Measurements from ENCODE around the gene HDAC8.

HDAC8 gene

GRCh38 chrX:72316408-72317110, 256.1 kb downstream of the HDAC8 start:
- no peak for DNase-seq (ENCODE audit: low read depth)

DNA sequence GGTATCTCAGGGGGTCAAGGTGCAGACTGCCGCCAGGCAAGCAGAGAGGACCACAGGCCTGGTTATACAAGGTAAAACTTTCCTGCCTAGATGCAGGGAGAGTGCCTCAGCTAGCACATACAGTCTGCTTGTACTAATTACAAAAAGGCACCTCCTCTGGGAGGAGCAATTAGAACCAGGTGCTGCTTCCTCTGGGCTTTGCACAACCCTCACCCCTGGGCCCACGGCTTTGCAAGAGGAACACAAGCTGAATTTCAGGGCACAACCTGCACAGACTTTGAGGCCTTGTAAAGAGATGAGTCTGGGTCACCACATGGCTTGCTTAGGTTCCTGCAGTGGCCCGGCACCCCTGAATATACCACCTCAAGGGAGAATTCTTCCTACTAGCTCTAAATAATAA, 257.8 kb downstream of the HDAC8 start:
- DNase-seq (ENCODE audit: low read depth), result no peak

DNA sequence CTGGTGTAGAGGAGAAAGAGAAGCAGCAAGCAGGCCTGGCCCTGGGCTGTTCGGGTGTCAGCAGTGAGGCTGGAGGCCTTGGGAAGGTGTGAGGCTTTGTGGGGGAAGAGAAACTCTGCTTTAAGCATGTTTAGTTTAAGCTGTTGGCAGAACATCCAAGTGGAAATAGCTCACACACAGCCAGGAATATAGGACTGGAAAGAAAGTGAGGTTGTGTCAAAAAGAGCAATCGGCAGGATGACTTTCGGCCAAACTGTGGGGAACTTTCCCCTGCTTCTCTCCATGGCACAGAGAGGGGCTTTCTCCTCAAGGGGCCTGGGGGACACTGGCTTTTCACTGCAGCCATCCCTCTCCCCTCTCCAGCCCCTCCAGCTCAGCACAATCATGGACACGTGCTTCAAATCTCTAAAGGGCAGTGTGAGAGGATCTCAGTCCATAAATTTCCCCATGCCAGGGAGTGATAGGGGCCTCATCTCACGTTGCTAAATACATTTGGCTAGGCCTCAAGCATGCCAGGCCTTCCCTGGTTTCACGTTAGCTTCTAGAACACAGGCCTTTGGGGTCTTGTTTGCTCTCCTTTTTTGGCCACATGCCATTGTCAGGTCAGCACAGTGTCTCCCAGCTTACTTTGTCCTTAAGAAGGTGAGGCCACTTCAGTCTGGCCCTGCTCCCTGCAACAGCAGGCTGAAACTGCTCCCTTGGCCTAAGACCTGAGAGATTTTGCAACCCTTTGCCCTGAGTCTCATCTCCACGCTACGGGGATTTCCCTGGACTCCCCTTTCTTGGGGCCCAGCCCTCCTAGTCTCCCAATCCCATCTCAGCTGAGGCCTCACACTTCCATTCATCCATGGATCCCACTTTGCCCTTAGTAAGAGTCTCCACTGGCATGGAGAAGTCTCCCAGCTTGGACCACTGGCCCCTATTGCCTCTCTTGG, 258.7 kb downstream of the HDAC8 start:
- DNase-seq (ENCODE audit: low read depth), result no peak

DNA sequence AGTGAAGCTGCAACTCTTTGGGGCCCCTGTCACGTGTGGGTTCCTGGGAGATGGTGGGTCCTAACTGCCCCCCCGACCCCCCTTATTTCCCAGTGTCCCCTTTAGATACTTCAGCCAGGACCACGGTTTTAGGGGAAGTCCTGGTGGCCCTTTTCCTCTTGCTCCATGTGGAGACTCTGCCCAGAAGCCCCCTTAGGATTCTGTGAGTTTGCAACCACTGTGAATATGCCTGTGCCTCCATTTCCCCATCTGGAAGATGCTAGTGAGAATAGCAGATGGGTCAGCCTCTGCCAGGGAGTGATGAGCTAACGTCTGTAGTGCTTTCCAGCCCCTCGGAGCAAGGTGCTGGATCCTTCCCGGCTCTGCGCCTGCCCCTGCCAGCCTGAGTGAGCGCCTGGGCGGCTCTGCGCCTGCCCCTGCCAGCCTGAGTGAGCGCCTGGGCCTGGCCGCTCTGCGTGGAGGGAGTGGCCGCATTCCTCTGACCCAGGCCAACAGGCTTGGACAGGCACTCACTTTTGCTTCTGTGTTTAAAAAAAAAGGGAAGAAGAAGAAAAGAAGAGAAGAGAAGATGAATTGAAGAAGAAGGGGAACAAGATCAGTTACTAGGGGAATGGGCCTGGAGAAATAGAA, 260.2 kb downstream of the HDAC8 start:
- DNase-seq (ENCODE audit: low read depth), result no peak

- no peak for DNase-seq (ENCODE audit: low read depth)
Observed at GRCh38 chrX:72309297-72310071, 263.2 kb downstream of the HDAC8 start.

- no peak for DNase-seq (ENCODE audit: low read depth)
Observed at GRCh38 chrX:72308566-72309296, 263.9 kb downstream of the HDAC8 start.

DNA sequence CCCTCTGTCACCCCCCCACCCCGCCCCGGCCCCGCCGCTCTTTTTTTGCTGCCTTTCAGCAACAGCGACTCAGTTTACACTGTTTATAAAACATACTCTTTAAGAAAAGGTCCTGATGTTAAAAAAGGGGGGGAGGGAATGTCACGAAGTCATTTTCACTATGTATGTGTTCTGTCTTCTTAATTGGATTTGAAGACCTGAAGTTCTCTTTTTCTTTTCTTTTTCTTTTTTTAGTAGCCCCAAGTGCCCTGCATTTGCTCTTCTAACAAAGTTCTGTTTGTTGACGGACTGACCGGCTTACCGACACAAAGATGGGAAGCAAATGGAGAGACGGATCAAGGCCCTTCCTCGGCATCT, 264.5 kb downstream of the HDAC8 start:
- DNase-seq (ENCODE audit: low read depth), result no peak

DNA sequence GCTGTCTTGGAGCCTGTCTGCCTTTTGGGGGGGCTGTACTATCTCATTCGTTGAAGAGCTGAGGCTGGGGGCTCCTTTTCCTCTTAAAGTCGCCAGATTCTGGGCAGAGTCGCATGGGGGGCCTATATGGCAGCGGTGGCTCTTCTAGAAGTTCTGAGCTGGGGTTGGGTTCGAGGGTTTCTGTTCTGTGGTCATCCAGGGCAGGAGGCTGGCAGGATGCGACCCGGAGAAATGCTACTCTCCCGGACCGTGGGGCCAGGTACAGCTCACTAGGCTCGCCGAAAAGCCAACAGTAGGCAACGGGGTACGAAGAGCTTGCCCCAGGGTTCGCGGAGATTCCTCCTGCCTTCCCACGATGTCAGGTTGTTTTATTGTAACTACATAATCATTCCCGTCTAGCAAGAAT, 265.0 kb downstream of the HDAC8 start:
- no peak for DNase-seq (ENCODE audit: low read depth)

DNA sequence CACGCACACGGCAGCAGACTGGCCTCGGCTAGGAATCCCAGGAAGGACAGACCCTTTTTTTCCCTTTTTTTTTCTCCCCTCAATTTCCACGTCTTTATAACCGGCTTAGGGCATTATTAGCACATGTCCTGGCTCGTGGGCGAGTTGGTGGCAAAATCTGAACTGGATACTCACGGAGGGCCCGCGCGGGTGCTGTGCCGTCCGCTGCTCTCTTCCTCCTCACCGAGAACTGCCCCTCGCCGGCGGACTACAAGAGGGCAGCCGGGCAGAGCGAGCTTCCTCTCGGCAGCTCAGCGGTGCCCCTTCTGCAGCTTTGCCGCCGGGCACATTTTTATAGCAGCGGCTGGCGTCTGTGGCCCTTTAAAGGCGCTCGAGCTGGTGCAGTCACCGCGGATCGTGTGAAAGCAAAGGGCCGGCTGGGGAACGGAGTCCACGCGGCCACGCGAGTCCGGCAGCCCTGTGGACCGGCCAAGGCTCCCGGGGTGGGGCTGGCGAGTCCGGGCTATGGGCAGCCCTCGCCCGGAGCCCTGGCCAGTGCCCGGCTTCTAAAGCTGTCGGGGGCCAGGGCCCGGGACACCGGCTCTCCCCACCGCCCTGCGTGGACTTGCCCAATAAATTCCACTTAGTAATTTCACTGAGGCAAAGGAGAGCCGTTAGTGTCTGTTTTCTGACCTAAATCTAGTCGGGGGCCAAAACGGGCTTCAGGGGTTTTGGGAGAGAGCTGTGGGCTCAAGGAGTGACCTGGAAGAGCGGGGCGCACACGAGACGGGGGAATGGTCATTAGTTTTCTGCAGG, 265.6 kb downstream of the HDAC8 start:
- no peak for DNase-seq (ENCODE audit: low read depth)

GRCh38 chrX:72306085-72306801, 266.4 kb downstream of the HDAC8 start:
- no peak for DNase-seq (ENCODE audit: low read depth)

DNA sequence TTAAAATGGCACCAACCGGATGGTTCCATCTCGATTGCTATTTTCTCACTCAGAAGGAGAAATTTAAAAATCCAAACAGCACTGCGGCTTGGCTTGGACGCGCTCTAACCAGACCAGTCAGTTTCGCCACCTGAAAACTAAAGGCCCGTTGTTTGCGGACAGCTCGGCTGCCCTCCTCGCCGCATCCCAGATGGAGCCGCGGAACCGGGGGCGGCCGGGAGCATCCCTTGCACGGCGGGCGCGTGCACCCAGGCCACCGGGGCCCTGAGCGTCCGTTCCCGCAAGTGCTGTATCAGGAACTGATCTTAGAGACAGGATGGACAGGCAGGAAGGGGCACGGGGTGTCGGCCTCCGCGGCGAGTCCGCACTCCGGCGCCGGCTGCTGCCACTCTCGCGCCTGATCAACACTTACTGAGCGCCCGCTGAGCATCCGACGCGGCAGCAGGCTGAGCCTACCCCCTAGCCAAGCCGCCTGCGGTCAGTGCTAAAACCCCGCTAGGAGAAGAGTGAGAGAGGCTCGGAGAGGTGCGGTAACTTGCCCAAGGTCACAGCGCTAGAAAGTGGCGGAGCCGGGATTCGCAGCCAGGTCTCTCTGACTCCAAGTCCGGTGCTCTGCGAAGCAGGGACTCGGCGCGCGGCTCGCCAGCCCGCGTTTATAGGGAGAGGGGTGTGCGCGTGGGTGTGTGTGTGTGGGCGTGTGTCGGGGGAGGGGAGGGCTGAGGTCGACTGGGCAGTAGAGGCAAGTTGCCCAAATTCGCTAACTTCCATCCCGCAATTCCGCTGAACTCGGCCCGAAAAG, 267.2 kb downstream of the HDAC8 start, which contains the start of gene CITED1:
Gene CITED1, minus strand, starts transcription at position 629 of the 799 bp plus-strand sequence. CDS start 3,045 bp downstream, outside the sequence.
- DNase-seq (ENCODE audit: low read depth), result no peak

- no peak for DNase-seq (ENCODE audit: low read depth)
Observed at GRCh38 chrX:72304877-72305276, 267.8 kb downstream of the HDAC8 start.

GRCh38 chrX:72301781-72302180, 270.9 kb downstream of the HDAC8 start:
- DNase-seq (ENCODE audit: low read depth), result no peak

DNA sequence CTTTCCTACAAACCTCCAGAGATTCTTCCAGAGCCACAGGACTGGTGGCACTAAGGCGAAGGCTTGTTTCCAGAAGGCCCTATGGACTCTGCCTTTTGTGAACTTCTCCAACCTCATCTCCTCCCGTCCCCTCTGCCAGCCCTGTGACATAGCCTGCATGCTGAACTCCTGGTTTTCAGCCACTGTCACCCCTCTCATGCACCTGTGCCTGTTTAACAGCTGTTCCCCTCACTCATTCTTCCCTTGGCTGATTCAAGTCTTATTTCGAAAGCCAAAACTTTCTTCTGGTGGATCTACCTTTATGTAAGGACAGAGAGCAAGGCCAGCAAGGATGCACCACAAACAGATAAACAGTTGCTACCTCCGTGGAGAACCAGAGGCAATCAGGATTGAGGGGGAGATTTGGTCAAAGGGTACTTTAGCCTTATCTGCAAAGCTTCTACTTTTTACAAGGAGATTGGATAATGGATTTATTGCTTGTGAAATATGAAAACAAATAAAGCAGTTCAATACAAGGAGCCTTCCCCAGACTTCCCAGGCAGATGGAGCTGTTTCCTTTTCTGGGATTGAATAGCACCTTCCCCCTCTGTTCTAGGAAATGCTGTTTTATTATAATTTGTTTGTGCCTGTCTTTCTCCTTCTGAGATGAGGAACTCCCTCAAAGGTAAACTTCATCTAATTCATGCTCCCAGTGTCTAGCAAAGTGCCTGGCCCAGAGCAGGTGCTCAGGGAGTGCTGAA, 272.6 kb downstream of the HDAC8 start:
- no peak for DNase-seq (ENCODE audit: low read depth)

- DNase-seq (ENCODE audit: low read depth), result no peak
Observed at GRCh38 chrX:72297953-72298730, 274.5 kb downstream of the HDAC8 start.

DNA sequence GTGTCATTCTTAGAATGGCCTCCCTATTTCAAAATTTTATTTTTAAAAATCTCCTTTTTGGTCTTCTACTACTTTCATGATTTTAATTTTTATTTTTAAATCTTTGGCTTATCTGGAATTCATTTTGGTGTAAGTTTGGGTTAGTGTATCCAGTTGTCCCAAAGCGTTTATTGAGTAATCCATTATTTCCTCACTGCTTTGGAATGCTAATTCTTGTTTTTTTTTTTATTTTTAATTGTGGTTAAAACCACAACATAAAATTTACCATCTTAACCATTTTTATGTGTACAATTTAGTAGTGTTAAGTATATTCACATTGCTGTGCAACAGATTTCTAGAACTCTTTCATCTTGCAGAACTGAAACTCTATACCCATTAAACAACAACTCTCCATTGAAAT, 275.7 kb downstream of the HDAC8 start:
- no peak for DNase-seq (ENCODE audit: low read depth)

GRCh38 chrX:72295745-72296144, 276.9 kb downstream of the HDAC8 start:
- no peak for DNase-seq (ENCODE audit: low read depth)

Measured in stimulated activated CD8-positive, alpha-beta memory T cell treated with anti-CD3 and anti-CD28 coated beads, Interleukin-4, amount 100 ng/mL, for 24 hours (primary cell).